ENCODE results near the gene PRDM12.

- TF ChIP-seq RARB (CRISPR knock-in tag; IDR thresholded peaks at IDR 0.05): no peak
- TF ChIP-seq BACH2 (CRISPR knock-in tag; IDR thresholded peaks at IDR 0.05; ENCODE audit: borderline replicate concordance): no peak
- no peak for TF ChIP-seq ISL1 (CRISPR knock-in tag; IDR thresholded peaks at IDR 0.05)
- TF ChIP-seq CSRNP3 (CRISPR knock-in tag; IDR thresholded peaks at IDR 0.05): no peak
- no peak for TF ChIP-seq ZFP30 (CRISPR knock-in tag; IDR thresholded peaks at IDR 0.05)
- TF ChIP-seq PATZ1 (CRISPR knock-in tag; IDR thresholded peaks at IDR 0.05; ENCODE audit: borderline replicate concordance): no peak
Observed at GRCh38 chr9:130694205-130694604, 29.8 kb downstream of the PRDM12 start.

Data from SK-N-SH treated with all-trans-retinoic acid at 6 μM for 48 hours (cell line).